ENCODE measurements around the gene DCC.

The DCC gene

DNA sequence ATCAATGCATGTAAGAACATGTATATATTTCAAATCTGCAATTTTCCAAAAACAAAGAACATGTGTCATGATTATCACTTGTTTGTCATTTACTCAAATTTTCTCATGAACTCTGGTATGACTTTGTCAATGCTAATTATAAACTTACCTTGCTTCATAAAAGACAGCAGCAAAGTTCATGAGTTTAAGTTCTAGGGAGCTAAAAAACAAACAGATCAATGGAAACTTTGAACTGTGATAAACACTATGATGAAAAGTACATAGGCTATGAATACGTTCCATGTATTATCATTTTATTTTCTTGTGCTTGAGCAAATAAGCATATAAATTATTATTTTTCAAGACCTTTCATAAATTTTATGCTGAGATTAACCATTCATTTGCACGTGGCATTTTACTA lies 943.7 kb downstream of the DCC start:
- ChIA-PET CTCF (no interaction called here), POLR2A (no interaction called here)
- DNase-seq (ENCODE audit: low read depth, low spot score) = no peak

DNA sequence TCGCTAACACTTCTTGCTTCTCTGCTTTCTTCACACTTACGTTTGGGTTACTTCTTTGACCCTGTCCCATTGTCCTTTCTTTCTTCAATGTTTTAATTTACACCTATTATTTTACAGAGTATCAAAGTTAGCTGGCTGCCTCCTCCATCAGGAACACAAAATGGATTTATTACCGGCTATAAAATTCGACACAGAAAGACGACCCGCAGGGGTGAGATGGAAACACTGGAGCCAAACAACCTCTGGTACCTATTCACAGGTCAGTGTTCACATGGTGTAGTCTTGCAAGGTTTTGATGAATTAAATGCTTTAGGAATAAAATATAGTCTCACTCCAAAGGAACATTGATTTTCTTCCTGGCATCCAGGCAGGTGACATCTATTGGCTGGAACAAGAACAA lies 965.5 kb downstream of the DCC start:
- POLR2A ChIA-PET = no interaction called here
- CTCF ChIA-PET = no interaction called here
- no peak for DNase-seq (ENCODE audit: low read depth, low spot score)
- TF ChIP-seq, protein P1, sequence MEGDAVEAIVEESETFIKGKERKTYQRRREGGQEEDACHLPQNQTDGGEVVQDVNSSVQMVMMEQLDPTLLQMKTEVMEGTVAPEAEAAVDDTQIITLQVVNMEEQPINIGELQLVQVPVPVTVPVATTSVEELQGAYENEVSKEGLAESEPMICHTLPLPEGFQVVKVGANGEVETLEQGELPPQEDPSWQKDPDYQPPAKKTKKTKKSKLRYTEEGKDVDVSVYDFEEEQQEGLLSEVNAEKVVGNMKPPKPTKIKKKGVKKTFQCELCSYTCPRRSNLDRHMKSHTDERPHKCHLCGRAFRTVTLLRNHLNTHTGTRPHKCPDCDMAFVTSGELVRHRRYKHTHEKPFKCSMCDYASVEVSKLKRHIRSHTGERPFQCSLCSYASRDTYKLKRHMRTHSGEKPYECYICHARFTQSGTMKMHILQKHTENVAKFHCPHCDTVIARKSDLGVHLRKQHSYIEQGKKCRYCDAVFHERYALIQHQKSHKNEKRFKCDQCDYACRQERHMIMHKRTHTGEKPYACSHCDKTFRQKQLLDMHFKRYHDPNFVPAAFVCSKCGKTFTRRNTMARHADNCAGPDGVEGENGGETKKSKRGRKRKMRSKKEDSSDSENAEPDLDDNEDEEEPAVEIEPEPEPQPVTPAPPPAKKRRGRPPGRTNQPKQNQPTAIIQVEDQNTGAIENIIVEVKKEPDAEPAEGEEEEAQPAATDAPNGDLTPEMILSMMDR (IDR thresholded peaks at IDR 0.05; ENCODE audit: insufficient read depth, low read length, missing control alignments) = no peak
- no peak overlapping the region for H3K4me3 ChIP-seq (ENCODE audit: low read depth, low read length)

More for the DNA sequence above, 943.7 kb downstream of the DCC start:
- no peak overlapping the region for H3K4me3 ChIP-seq (ENCODE audit: low read depth, low read length)
- TF ChIP-seq, protein P1 (IDR thresholded peaks at IDR 0.05; ENCODE audit: insufficient read depth, low read length, missing control alignments) = no peak

DNA sequence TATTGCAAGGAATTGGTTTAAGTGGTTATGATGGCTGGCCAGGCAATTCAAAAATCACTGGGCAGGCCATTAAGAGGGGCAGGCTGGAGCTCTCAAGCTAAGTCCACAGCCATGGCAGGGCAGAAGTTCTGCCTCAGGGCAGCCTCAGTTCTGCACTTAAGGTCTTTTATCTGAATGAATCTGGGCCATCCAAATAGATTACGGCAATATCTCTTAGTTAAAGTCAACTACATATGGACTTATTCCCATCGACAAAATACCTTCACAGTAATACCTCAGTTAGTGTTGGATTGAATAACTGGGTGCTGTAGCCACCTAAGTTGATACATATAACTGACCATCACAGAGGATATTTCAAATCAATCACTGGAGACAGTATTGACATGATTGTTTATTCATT lies 979.6 kb downstream of the DCC start:
- ChIA-PET POLR2A (no interaction called here), CTCF (no interaction called here)
- H3K4me3 ChIP-seq (ENCODE audit: low read depth, low read length) = no peak overlapping the region
- TF ChIP-seq, protein P1 (IDR thresholded peaks at IDR 0.05; ENCODE audit: insufficient read depth, low read length, missing control alignments) = no peak
- DNase-seq (ENCODE audit: low read depth, low spot score) = no peak

DNA sequence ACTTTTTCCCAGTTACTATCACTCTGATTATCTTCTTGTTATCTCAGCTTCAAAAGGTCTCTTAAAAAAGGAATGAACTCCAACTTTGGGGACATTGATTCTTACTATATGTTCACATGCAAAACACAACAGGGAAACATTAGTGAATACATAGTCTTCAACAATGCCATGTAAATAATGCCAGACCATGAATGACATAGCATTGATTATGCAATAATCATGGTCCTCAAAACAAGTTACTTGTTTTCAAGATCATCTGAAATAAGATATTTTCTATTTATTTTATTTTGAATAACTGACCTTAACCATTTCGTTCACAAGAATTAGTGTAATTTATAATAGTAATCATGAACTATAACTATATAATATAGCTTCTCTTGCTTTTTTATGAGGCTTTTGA lies 982.2 kb downstream of the DCC start:
- TF ChIP-seq, protein P1 (IDR thresholded peaks at IDR 0.05; ENCODE audit: insufficient read depth, low read length, missing control alignments) = no peak
- H3K4me3 ChIP-seq (ENCODE audit: low read depth, low read length) = no peak overlapping the region
- DNase-seq (ENCODE audit: low read depth, low spot score) = no peak
- ChIA-PET CTCF (no interaction called here), POLR2A (no interaction called here)

DNA sequence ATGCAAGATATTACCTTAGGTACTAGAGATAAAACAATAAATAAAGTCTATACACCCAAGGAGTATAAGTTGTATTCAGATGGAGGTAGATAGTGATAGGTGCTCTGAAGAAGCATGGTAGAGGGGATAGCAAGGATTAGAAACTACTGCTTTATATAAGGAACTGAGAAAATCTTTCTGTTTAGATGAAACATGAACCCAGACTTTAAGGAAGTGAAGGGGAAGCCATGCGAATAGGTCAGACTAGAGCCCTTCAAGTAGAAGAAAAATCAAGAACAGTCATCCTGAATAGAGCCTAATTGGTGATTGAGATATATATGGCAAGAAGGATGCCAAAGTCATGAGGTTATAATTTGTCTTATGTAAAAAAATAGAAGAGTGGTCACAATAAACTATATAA lies 984.4 kb downstream of the DCC start:
- POLR2A ChIA-PET = no interaction called here
- no peak for DNase-seq (ENCODE audit: low read depth, low spot score)
- CTCF ChIA-PET = no interaction called here
- TF ChIP-seq, protein P1 (IDR thresholded peaks at IDR 0.05; ENCODE audit: insufficient read depth, low read length, missing control alignments) = no peak
- H3K4me3 ChIP-seq (ENCODE audit: low read depth, low read length) = no peak overlapping the region

DNA sequence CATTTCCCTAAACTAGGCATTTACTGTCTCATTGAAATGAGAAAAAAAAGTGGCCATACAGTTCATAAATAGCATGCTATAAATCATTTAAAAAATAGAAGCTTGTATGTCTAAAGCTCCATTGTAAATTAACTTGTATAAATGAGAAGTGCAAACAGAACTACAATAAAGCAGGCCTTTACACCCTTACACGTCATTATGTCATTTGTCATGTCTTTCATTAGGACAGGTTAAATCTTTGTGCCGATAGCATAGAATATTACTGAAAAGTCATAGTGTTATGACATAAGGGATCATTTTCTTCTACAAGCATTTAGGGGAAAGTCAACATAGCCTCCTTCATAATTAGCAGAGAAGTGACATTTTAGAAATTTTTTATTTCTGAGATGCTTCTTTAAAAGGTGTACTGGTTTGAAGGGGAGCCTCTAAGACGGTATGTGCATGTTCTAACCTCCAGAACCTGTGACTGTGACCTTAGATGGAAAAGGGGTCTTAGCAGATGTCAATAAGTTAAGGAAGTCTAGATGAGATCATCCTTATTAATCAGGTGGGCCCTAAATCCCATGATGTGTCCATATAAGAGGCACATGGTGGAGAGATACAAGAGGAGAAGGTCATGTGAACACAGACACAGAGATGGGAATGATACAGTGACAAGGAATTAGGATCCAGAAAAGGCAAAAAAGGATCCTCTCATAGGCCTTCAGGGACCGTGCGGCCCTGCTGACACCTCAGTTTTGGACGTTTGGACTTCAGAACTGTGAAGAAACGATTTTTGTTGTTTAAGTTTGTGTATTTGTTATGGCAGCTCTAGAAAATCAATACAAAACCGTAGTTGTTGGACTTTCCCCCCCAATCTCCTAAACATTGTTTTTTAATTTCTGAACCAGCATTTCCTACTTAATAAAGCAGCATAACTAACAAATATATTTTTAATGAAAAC lies 1020.8 kb downstream of the DCC start:
- no peak for DNase-seq (ENCODE audit: low read depth, low spot score)
- POLR2A ChIA-PET = no interaction called here

More for the DNA sequence above, 1020.8 kb downstream of the DCC start:
- CTCF ChIA-PET = no interaction called here
- no peak overlapping the region for H3K4me3 ChIP-seq (ENCODE audit: low read depth, low read length)
- TF ChIP-seq, protein P1 (IDR thresholded peaks at IDR 0.05; ENCODE audit: insufficient read depth, low read length, missing control alignments) = no peak
